CD4-positive, alpha-beta T cell treated with Interleukin-17A for 1 hour (primary cell): ENCODE results near the gene SIAH1.
"Not testable (repeated sequence)": the region's sequence is repeated elsewhere in the genome, so short reads cannot be mapped to it uniquely, and the experiment has no call there.

Experiments used
- DNase-seq: peaks from one replicate; pipeline ENCODE4 v3.0.0-alpha.2; 2020

The SIAH1 gene

GRCh38 chr16:48392407-48392806 is 7.2 kb upstream of the SIAH1 start:
- no peak for DNase-seq

DNA sequence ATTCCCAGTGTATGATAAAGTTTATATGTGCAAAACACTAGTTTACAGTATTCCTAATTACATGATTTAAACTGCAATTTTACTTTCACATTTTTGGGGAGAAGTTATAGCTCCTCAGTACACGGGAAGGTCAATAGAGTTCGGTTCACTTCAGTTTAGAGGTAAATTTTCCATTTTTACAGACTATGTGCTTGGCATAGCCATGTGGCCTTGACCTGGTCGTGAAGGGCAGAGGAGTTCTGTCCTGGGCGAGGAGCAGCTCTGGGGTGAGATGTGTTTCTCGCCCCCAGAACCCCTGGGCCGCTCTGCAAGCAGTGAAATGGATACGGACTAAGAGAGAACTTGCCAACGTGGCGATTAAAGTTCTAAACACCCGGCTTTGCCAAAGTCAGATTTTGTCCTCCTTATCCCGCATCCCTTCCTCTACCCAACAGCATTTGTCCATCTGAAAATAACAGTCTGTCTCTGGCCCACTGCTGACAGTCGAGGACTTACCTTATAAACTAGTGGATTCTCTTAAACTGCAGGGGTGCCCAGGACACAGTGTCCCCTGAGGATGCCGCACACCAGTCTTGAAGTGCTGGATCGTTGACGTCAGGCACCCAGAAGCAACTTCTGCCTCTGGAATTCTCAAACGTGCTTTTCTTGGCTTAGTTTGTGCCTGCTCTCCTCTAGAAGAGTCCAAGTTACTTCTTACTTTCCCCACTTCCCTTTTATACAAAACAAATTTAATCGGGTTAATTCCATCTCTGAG is 1.5 kb upstream of the SIAH1 start:
- DNase-seq = no peak

- DNase-seq = peak; percentile 46
Observed at GRCh38 chr16:48384520-48385252, 527 bp downstream of the SIAH1 start.

- peak; percentile 10 for DNase-seq
Observed at GRCh38 chr16:48383877-48384519, 1.2 kb downstream of the SIAH1 start.

DNA sequence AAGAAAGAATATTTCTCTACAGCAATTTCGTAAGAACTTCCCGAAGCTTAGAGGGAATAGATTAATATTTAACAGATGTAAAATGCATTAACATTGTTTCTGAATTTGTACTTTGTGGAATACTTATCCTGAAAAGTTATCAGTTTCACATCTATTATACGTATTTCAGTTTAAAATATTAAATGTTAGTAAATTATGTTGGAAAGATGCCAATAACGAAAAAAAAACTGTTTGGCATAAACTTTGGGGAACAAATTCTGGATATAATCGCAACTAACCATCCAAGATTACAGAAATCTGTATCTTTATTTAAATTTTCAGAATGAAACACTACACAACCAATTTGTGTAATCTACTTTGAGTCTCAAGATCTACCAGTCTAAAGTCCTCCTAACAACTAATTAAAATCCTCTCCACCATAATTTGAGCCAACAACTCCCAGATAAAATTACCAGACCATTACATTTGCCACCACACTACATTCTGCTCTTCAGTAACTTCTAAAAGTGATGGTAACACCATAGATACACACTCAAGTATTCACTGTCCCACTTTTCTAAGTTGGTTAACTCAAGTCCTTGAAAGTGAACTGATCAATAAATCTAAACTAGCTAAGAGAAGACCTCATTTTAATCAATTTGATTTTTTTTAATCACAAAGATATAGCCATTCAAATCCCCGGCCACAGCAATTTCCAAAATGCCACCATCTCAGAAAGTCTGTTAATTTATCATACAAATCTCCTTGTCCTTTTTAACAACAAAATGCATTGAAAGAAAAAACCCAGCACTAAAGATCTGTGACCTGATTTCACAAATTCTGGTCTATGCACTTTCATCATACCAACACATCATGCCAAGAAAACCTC is 2.0 kb downstream of the SIAH1 start:
- no peak for DNase-seq

DNA sequence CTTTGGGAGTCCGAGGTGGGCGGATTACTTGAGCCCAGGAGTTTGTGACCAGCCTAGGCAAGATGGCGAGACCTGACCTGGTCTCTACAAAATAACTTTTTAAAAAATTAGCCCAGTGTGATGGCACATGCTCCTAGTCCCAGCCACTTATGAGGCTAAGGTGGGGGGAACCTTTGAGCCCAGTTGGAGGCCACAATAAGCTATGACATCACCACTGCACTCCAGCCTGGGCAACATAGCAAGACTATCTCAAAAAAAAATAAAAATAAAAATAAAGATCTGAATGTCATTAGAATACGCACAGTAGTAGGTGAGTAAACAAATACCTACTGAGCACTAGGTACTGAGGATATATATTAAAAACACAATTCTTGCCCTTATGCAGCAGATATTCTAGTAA is 3.1 kb downstream of the SIAH1 start:
- no peak for DNase-seq

- DNase-seq = no peak
Observed at GRCh38 chr16:48381201-48381600, 4.0 kb downstream of the SIAH1 start.

GRCh38 chr16:48378836-48379235 is 6.4 kb downstream of the SIAH1 start:
- DNase-seq = no peak

DNA sequence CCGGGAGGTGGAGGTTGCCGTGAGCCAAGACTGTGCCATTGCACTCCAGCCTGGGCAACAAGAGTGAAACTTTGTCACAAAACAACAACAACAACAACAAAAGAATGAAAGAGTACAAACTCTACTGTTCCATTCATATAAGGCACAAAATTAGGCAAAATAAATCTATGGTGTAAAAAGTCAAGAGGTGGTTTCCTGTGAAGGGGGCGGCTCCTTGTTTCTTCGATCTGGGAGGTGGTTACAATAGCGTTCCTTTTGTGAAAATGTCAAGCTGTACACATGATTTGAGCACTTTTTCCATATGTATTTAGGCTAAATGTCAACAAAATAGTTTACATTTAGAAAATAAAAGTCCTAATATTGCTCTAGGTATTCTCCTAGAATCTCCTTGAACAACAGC is 6.9 kb downstream of the SIAH1 start:
- DNase-seq = no peak

DNA sequence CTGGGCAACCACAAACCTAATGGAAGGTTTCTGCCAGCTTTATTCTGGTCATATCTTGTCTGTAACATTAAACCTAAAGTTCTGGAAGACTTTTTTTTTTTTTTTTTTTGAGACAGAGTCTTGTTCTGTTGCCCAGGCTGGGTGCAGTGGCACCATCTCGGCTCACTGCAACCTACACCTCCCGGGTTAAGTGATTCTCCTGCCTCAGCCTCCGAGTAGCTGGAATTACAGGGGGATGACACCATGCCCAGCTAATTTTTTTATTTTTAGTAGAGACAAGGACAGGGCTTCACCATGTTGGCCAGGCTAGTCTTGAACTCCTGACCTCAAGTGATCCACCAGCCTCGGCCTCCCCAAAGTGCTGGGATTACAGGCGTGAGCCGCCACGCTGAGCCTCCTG is 7.9 kb downstream of the SIAH1 start:
- DNase-seq = not testable (repeated sequence)

DNA sequence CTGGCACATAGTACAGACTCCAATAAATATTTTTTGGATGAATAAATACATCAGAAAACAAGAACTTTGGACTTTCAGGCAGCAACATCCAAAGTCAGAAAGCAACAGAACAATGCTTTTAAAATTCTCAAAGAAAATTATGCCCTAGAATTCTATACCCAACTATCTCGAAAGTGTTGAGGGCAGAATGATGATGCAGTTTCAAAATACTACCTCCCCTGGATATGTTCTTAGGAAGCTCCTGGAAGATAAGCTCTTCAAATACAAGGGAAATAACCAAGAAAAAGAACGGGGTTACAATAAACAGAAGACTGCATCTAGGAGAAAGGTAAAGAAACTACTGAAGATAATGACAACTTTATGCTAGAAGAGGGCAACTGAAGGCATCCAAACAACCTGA is 11.0 kb downstream of the SIAH1 start:
- no peak for DNase-seq

GRCh38 chr16:48373258-48374029 is 11.8 kb downstream of the SIAH1 start:
- DNase-seq = no peak

GRCh38 chr16:48372744-48373143 is 12.5 kb downstream of the SIAH1 start:
- no peak for DNase-seq

- no peak for DNase-seq
Observed at GRCh38 chr16:48371393-48371780, 13.8 kb downstream of the SIAH1 start.

- not testable (repeated sequence) for DNase-seq
Observed at GRCh38 chr16:48370668-48371392, 14.4 kb downstream of the SIAH1 start.

GRCh38 chr16:48370229-48370628 is 15.0 kb downstream of the SIAH1 start:
- DNase-seq = no peak

DNA sequence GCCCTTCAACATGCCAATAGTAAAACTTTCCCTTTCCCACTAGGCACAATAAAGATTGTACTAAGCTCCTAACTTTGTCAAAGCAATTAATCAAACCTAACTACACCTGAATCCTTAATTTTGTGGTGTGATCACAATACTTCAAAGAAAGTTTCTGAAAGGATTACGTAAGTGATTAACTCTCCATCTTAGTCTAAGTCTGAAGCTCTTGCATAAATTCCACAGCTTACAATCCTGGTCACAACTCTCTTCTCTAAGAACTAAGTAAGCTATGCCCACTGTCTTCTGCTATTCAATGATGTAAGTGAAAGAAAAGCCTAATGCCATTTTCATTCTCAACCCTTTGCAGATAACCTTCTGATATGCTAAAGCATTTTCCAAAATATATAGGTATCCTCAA is 15.4 kb downstream of the SIAH1 start:
- DNase-seq = no peak

DNA sequence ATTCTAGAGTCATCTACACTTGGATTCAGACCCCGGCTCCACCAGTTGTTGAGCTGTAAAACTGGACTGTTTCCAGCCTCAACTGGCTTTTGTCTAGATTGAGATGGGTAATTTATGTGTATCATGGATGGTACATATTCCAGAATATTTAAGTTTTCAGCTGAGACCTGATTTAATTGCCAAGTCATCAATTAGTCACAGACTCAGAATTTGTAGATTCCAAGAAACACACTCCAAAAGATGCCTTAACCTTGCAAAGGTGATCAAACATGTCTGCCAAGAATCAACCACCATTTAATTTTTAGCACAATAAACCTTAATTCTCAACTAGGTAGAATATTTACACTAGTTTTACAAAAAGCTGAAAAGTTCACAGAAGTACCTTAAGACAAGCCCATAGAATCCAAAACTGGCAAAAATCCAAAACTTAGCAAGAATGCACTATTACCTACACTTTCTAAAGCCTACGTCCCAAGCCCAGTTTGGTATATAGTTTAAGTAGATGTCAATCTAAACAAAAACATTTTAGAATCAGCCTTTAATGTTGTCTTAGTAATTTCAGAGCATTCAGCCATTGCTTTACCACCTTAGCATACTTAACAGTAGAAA is 17.7 kb downstream of the SIAH1 start:
- no peak for DNase-seq

GRCh38 chr16:48366165-48367093 is 18.8 kb downstream of the SIAH1 start:
- peak; percentile 68 for DNase-seq

DNA sequence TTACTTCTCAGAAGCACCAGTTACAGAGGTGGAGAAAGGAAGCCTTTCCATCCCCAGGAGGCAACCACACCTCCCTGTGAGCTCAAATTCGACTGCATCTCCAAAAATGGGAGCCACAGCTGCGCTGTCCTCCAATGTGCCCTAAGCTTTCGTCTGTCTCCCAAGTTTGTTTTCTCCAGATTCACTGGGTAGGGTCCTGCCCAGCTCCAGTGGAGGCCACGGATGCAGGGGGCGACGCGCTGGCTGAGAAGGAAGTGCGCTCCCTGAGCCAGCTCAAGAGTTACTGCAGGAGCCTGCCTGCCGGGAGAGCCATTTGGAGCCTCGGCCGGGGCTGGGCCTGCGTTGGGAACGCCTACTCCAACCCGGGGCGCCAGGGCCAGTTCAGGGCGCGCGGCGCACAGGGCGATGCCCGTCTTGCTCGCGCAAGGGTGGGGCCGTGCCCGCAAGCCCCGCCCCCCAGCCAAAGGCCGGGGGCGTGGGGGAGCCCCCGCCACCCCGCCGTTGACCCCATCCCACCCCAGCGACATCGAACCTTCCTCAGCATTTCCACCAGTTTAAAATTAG is 19.5 kb downstream of the SIAH1 start:
- peak; percentile 76 for DNase-seq
